H1 (cell line): Measurements from ENCODE around the gene NEUROD1. TPM values are rescaled to one million over a fixed set of nuclear protein-coding genes. Genes with fewer than 3 reads are reported as not detected.

Experiments used
- CTCF ChIA-PET: fragments of 300-600 bp; sonication (Branson Sonifier 250); formaldehyde crosslinking; loops from one replicate; lab custom pipeline; 2021; ENCODE audit not compliant: partially characterized antibody; lab: Charles Lee
- POLR2A ChIA-PET: fragments of 300-600 bp; sonication (Branson Sonifier 250); formaldehyde crosslinking; loops from one replicate; lab custom pipeline; 2021; ENCODE audit warnings: inconsistent platforms; ENCODE audit not compliant: partially characterized antibody; lab: Charles Lee
- DNase-seq, 2 experiments: peaks; one replicate each; pipeline versions ENCODE4 v3.0.0 to v3.0.0-alpha.2; 2010 to 2022; ENCODE audit warnings: low spot score in 2 of 2, low read depth in 1 of 2, mixed read lengths in 1 of 2
- FAIRE-seq: peaks from 2 replicates; lab custom pipeline; 2011; peaks lifted over from hg19 to GRCh38; lab: Jason Lieb, UNC
- H2AFZ ChIP-seq: 2 replicates; pipeline ENCODE4 v1.8.1; 2012; ENCODE audit warnings: low read length, inconsistent platforms
- H2AK5ac ChIP-seq: 2 replicates; pipeline ENCODE4 v1.6.1; 2013; ENCODE audit warnings: low read depth, low read length
- H2BK120ac ChIP-seq: replicated peaks from 2 replicates; pipeline ENCODE3; 2013; ENCODE audit warnings: low read depth, low read length, inconsistent platforms
- H2BK12ac ChIP-seq: 2 replicates; pipeline ENCODE4 v1.6.1; 2013; ENCODE audit warnings: low read depth, low read length
- H2BK15ac ChIP-seq: 2 replicates; pipeline ENCODE4 v1.6.1; 2013; ENCODE audit warnings: low read length
- H2BK20ac ChIP-seq: 2 replicates; pipeline ENCODE4 v1.6.1; 2013; ENCODE audit warnings: low read length
- H2BK5ac ChIP-seq: 2 replicates; pipeline ENCODE4 v1.6.1; 2013; ENCODE audit warnings: low read depth, low read length
- H3K14ac ChIP-seq: 2 replicates; pipeline ENCODE4 v1.6.1; 2013; ENCODE audit warnings: inconsistent platforms; ENCODE audit not compliant: insufficient read length
- H3K18ac ChIP-seq: 2 replicates; pipeline ENCODE4 v1.6.1; 2013; ENCODE audit warnings: low read length; ENCODE audit errors: extremely low read depth
- H3K23ac ChIP-seq: 2 replicates; pipeline ENCODE4 v1.6.1; 2013; ENCODE audit warnings: inconsistent platforms; ENCODE audit not compliant: insufficient read length
- H3K23me2 ChIP-seq: 2 replicates; pipeline ENCODE4 v1.6.1; 2013; ENCODE audit warnings: low read depth, low read length
- H3K27ac ChIP-seq: 2 replicates; pipeline ENCODE4 v1.6.1; 2011; ENCODE audit warnings: low read depth, low read length, inconsistent platforms
- H3K27me3 ChIP-seq, 4 experiments: replicated peaks in 1 of 4; 1 replicate in 1 of 4; 2 replicates in 3 of 4; pipeline versions ENCODE4 v1.6.1 to v1.8.1; 2011 to 2013; ENCODE audit warnings: low read length in 3 of 4, mild to moderate bottlenecking in 3 of 4, inconsistent platforms in 2 of 4, mixed read lengths in 2 of 4, moderate library complexity in 1 of 4; ENCODE audit not compliant: control insufficient read depth in 3 of 4, insufficient read depth in 3 of 4; ENCODE audit errors: extremely low read depth in 1 of 4
- H3K36me3 ChIP-seq, 4 experiments: 2 replicates each; pipeline versions ENCODE4 v1.6.1 to v1.8.1; 2011 to 2013; ENCODE audit warnings: mild to moderate bottlenecking in 4 of 4, low read length in 3 of 4, moderate library complexity in 2 of 4, control low read depth in 1 of 4, inconsistent platforms in 1 of 4; ENCODE audit not compliant: insufficient read depth in 4 of 4, control insufficient read depth in 2 of 4
- H3K4ac ChIP-seq: replicated peaks from 2 replicates; pipeline ENCODE3; 2013; ENCODE audit warnings: low read length, low read depth, mixed read lengths, inconsistent platforms; ENCODE audit not compliant: insufficient read length
- H3K4me1 ChIP-seq, 4 experiments: replicated peaks in 1 of 4; 1 replicate in 1 of 4; 2 replicates in 3 of 4; pipeline versions ENCODE4 v1.6.1 to v1.8.1; 2011 to 2013; ENCODE audit warnings: low read length in 3 of 4, inconsistent platforms in 2 of 4, mixed read lengths in 1 of 4; ENCODE audit not compliant: insufficient read depth in 4 of 4, control insufficient read depth in 3 of 4
- H3K4me2 ChIP-seq, 2 experiments: 2 replicates each; pipeline versions ENCODE4 v1.6.1 to v1.8.1; 2011 to 2013; ENCODE audit warnings: low read depth in 2 of 2, low read length in 2 of 2, control low read depth in 1 of 2, inconsistent platforms in 1 of 2, mild to moderate bottlenecking in 1 of 2; ENCODE audit not compliant: insufficient read depth in 1 of 2
- H3K4me3 ChIP-seq, 4 experiments: fragments of 200-600, 300-600 bp in 1 of 4; sonication (generic), shearing (Covaris generic), sonication (Bioruptor Twin) in 1 of 4; 2 replicates each; pipeline versions ENCODE4 v1.5.1 to v1.8.1; 2011 to 2016; ENCODE audit warnings: low read length in 4 of 4, low read depth in 3 of 4, control low read depth in 2 of 4, inconsistent platforms in 2 of 4, mild to moderate bottlenecking in 2 of 4, mixed read lengths in 1 of 4, moderate library complexity in 1 of 4; ENCODE audit not compliant: insufficient read depth in 2 of 4; ENCODE audit errors: extremely low read depth in 1 of 4
- H3K56ac ChIP-seq: replicated peaks from 2 replicates; pipeline ENCODE3; 2013; ENCODE audit warnings: low read depth, mild to moderate bottlenecking, mixed read lengths, low read length, inconsistent platforms; ENCODE audit not compliant: insufficient read length
- H3K79me1 ChIP-seq: 2 replicates; pipeline ENCODE4 v1.6.1; 2013; ENCODE audit warnings: low read depth, low read length, control low read depth
- H3K79me2 ChIP-seq, 2 experiments: 2 replicates each; pipeline versions ENCODE4 v1.6.1 to v1.8.1; 2012 to 2013; ENCODE audit warnings: low read length in 2 of 2, mild to moderate bottlenecking in 2 of 2, inconsistent platforms in 1 of 2; ENCODE audit not compliant: insufficient read depth in 2 of 2, control insufficient read depth in 1 of 2
- H3K9ac ChIP-seq, 4 experiments: replicated peaks in 1 of 4; 1 replicate in 1 of 4; 2 replicates in 3 of 4; pipeline versions ENCODE4 v1.6.1 to v1.8.1; 2011 to 2013; ENCODE audit warnings: low read depth in 3 of 4, low read length in 3 of 4, control low read depth in 2 of 4, mild to moderate bottlenecking in 2 of 4, moderate library complexity in 2 of 4, inconsistent platforms in 1 of 4; ENCODE audit errors: extremely low read depth in 1 of 4
- H3K9me3 ChIP-seq, 2 experiments: 2 replicates each; pipeline versions ENCODE4 v1.6.1 to v1.8.1; 2012 to 2013; ENCODE audit warnings: mild to moderate bottlenecking in 2 of 2, moderate library complexity in 2 of 2, control low read depth in 1 of 2, inconsistent platforms in 1 of 2, low read depth in 1 of 2, low read length in 1 of 2, mixed read lengths in 1 of 2; ENCODE audit not compliant: insufficient read depth in 2 of 2
- H4K20me1 ChIP-seq, 2 experiments: replicated peaks in 1 of 2; 2 replicates each; pipeline versions ENCODE3 to v1.8.1; 2011 to 2013; ENCODE audit warnings: inconsistent platforms in 2 of 2, low read length in 2 of 2, mild to moderate bottlenecking in 1 of 2; ENCODE audit not compliant: insufficient read depth in 2 of 2, control insufficient read depth in 1 of 2
- H4K5ac ChIP-seq: 2 replicates; pipeline ENCODE4 v1.6.1; 2013; ENCODE audit warnings: low read length, low read depth, mixed read lengths, inconsistent platforms; ENCODE audit not compliant: insufficient read length
- H4K8ac ChIP-seq: 2 replicates; pipeline ENCODE4 v1.8.0; 2013; ENCODE audit warnings: mild to moderate bottlenecking, moderate library complexity, low read length, inconsistent platforms; ENCODE audit not compliant: insufficient read depth; ENCODE audit errors: extremely low read depth
- H4K91ac ChIP-seq: replicated peaks from 2 replicates; pipeline ENCODE3; 2013; ENCODE audit warnings: low read length, mixed read lengths, inconsistent platforms; ENCODE audit not compliant: insufficient read length
- CBX5 ChIP-seq: fragments of 300-800, 300-1000 bp; sonication (generic); IDR thresholded peaks from 2 replicates; pipeline ENCODE4 v1.7.1; 2016; ENCODE audit warnings: antibody characterized with exemption, low read length, low read depth
- CBX8 ChIP-seq: fragments of 300-800, 300-1000 bp; sonication (generic); IDR thresholded peaks from 2 replicates; pipeline ENCODE4 v1.7.1; 2016; ENCODE audit warnings: low read depth, low read length, borderline replicate concordance
- CTBP2 ChIP-seq: IDR thresholded peaks from 2 replicates; pipeline ENCODE4 v1.7.0; 2011; ENCODE audit warnings: borderline replicate concordance, mild to moderate bottlenecking, moderate library complexity, mixed read lengths, low read length; ENCODE audit not compliant: insufficient read depth, insufficient read length
- GABPA ChIP-seq: IDR thresholded peaks from 2 replicates; pipeline ENCODE4 v1.6.1; 2011; ENCODE audit warnings: mild to moderate bottlenecking, low read length, moderate library complexity, borderline replicate concordance; ENCODE audit not compliant: insufficient read depth
- POLR2A ChIP-seq, 2 experiments: IDR thresholded peaks; 1 replicate in 1 of 2; 2 replicates in 1 of 2; pipeline ENCODE4 v1.6.1; 2011; ENCODE audit warnings: low read depth in 2 of 2, low read length in 2 of 2, mild to moderate bottlenecking in 2 of 2; ENCODE audit errors: control extremely low read depth in 1 of 2
- RXRA ChIP-seq: IDR thresholded peaks from 2 replicates; pipeline ENCODE4 v1.6.1; 2011; ENCODE audit warnings: low read depth, mild to moderate bottlenecking, low read length, moderate library complexity; ENCODE audit not compliant: insufficient read depth
- SAP30 ChIP-seq: fragments of 300-600 bp; sonication (generic); IDR thresholded peaks from 2 replicates; pipeline ENCODE4 v1.7.1; 2012; ENCODE audit warnings: low read length, moderate library complexity, mild to moderate bottlenecking, inconsistent platforms; ENCODE audit not compliant: insufficient read depth, insufficient replicate concordance
- SP1 ChIP-seq: IDR thresholded peaks from 2 replicates; pipeline ENCODE4 v1.6.1; 2011; ENCODE audit warnings: low read depth, low read length
- SP2 ChIP-seq: IDR thresholded peaks from 2 replicates; pipeline ENCODE4 v1.6.1; 2012; ENCODE audit warnings: mild to moderate bottlenecking, low read length, inconsistent platforms
- SRF ChIP-seq: IDR thresholded peaks from 2 replicates; pipeline ENCODE4 v1.6.1; 2011; ENCODE audit warnings: mild to moderate bottlenecking, low read depth, low read length, moderate library complexity
- TAF1 ChIP-seq: IDR thresholded peaks from 2 replicates; pipeline ENCODE4 v1.6.1; 2011; ENCODE audit warnings: mild to moderate bottlenecking, low read depth, low read length
- WGBS, 2 experiments: shearing (Covaris generic) in 1 of 2; methylation state at CpG; one replicate each; pipeline versions ENCODE4 v1.1.6 to v1.1.7; 2013 to 2015; ENCODE audit warnings: low lambda C conversion rate in 2 of 2, mixed read lengths in 2 of 2, inconsistent platforms in 1 of 2, low coverage in 1 of 2, missing lambda C conversion rate in 1 of 2; ENCODE audit not compliant: insufficient replicate concordance in 2 of 2, insufficient coverage in 1 of 2, insufficient read length in 1 of 2; ENCODE audit errors: extremely low coverage in 1 of 2, missing lambda C conversion rate in 1 of 2; 5-methylcytosine and 5-hydroxymethylcytosine counted together
- polyA plus RNA-seq, 7 experiments: library from polyadenylated mRNA; depleted of rRNA in 3 of 7; stranded (reverse) in 5 of 7; unstranded in 2 of 7; fragments of >200 nt in 5 of 7; fragments of 200-250 nt in 2 of 7; gene quantifications; 1 replicate in 5 of 7; 2 replicates in 1 of 7; 4 replicates in 1 of 7; pipeline versions ENCODE4 v1.2.1 to v1.2.3, GENCODE V29; 2011 to 2013; ENCODE audit warnings: missing spikeins in 2 of 7, mixed read lengths in 2 of 7
- total RNA-seq: library from RNA; stranded (reverse); fragmentation: NEBNext Ultra II Directional; extraction: Animal tissue kit (Norgen Biotek cat#: 25700); gene quantifications from 2 replicates; pipeline ENCODE4 v1.2.1, GENCODE V29; 2021
- TF ChIP-seq, protein P1 (sequence below): IDR thresholded peaks from 2 replicates; pipeline ENCODE4 v1.6.1; 2011; ENCODE audit warnings: low read depth, mild to moderate bottlenecking, low read length; ENCODE audit not compliant: insufficient read depth

NEUROD1 gene
- total and polyA plus RNA-seq, 2 of the 8 experiments (the other 6 are each of a cell fraction or from before 2014, with no cell fraction given) = 0.08 TPM; not detected in 1

DNA sequence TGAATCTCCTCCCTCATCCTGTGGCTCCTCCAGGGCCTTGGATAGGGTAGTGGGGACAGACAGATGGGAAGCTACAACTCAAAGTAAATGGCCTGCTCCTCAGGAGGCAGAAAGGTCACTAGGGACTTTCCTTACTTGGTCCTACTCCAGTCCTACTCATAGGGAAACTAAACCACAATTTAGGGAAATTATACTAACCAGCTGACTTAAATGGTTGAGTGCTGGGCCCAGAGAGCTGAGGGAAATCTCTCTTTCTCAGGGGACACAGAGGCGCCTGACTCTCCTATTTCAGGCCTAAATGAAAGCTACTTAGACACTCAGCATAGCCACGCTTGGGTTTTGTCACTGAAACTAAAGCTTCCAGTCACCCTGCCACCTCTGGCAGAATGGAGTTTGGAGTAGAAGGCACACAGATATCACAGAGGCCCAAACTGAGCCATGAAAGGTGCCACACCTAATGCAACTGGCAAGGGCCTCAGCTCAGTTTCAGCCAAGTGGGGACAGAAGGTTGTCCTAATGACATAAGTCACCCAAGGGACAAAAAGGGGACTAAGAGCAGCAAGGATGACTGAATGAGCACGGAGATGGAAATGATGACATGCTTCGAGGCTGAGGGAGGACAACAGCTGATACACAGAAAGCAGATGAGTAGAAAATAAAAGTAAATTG is 47.5 kb downstream of the NEUROD1 start:
- Histone ChIP-seq H4K20me1 (no peaks in the 10 kb centered on the region), H4K91ac (no peak overlapping the region), H3K4me2 (no peak overlapping the region), H4K8ac (no peak overlapping the region), H3K27ac (no peak overlapping the region), H3K18ac (0 out of 2 replicates have a peak overlapping the region, but pooled peaks have one; percentile 28), H3K56ac (no peak overlapping the region), H3K4me3 (no peak overlapping the region), H3K23ac (no peak overlapping the region), H2BK120ac (no peak overlapping the region), H4K5ac (no peak overlapping the region), H2BK15ac (no peak overlapping the region), H3K79me2 (no peaks in the 10 kb centered on the region), H3K4me1 (no peaks in the 10 kb centered on the region), H3K9ac (no peak overlapping the region), H3K14ac (no peak overlapping the region), H3K27me3 (peaks cover 0 to 1% (median 0%) of the 10 kb centered on the region in 4 experiments; a peak in 1 of 7 replicates), H2BK20ac (no peak overlapping the region), H3K23me2 (no peaks in the 10 kb centered on the region), H3K4ac (no peak overlapping the region), H3K79me1 (no peaks in the 10 kb centered on the region), H2BK5ac (no peak overlapping the region), H3K9me3 (no peaks in the 10 kb centered on the region), H2BK12ac (no peak overlapping the region), H2AK5ac (no peak overlapping the region), H3K36me3 (no peaks in the 10 kb centered on the region), H2AFZ (no peak overlapping the region)
- no peak for FAIRE-seq
- no peak for DNase-seq
- 93% methylated on average over 4 of the region's 4 CpGs; no CpG with 5 or more reads in 1 of the 2 experiments for WGBS, 2 experiments
- ChIA-PET CTCF (interaction anchor here (1.8 kb wide), 1 partner anchor 83 kb away, joined by 4 read pairs; no protein-coding TSS in a partner anchor), POLR2A (no interaction called here)
- TF ChIP-seq CBX8 = no peak
- TF ChIP-seq GABPA = no peak
- no peak for TF ChIP-seq CBX5
- TF ChIP-seq SP1 = no peak
- TF ChIP-seq SP2 = no peak
- TF ChIP-seq, protein P1, sequence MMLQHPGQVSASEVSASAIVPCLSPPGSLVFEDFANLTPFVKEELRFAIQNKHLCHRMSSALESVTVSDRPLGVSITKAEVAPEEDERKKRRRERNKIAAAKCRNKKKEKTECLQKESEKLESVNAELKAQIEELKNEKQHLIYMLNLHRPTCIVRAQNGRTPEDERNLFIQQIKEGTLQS = no peak
- no peak for TF ChIP-seq SRF
- no peak for TF ChIP-seq RXRA
- TF ChIP-seq CTBP2 = no peak
- TF ChIP-seq TAF1 = no peak
- TF ChIP-seq POLR2A (IDR thresholded peaks at IDR 0.05; ENCODE audit: control extremely low read depth in 1 of 2, low read depth in 2 of 2, low read length in 2 of 2) = no peak
- no peak for TF ChIP-seq SAP30
